IMR-90 (cell line): ENCODE results near the gene ITGAE. TPM values are rescaled to one million over a fixed set of nuclear protein-coding genes. Genes with fewer than 3 reads are reported as not detected.
A peak's percentile ranks its signal among the peaks of the same experiment; 100 is the strongest.
"Not testable (repeated sequence)": the region's sequence is repeated elsewhere in the genome, so short reads cannot be mapped to it uniquely, and the experiment has no call there.

Source experiments
- ATAC-seq: fragments of 200-7000 bp; cut with Tn5 transposase; 2 replicates; pipeline ENCODE4 v1.9.1; 2020; ENCODE audit warnings: low read depth, mild to moderate bottlenecking, moderate library complexity
- BruUV-seq: library from RNA; stranded (reverse); fragments of 400-500 nt; replicated peaks from 2 replicates; lab custom pipeline; 2021; lab: Mats Ljungman, UMichigan
- CTCF ChIA-PET: fragments of 300-600 bp; formaldehyde crosslinking; extraction: SDS; loops from one replicate; lab custom pipeline; 2021; ENCODE audit warnings: antibody characterized with exemption; lab: Yijun Ruan, JAX
- POLR2A ChIA-PET: fragments of 300-600 bp; sonication (Branson Sonifier 250); formaldehyde crosslinking; loops from one replicate; lab custom pipeline; 2022; ENCODE audit warnings: antibody characterized with exemption; ENCODE audit not compliant: unreplicated experiment; lab: Charles Lee
- DNase-seq: peaks from one replicate; pipeline ENCODE4 v3.0.0; 2013
- H2AFZ ChIP-seq: replicated peaks from 2 replicates; pipeline ENCODE3; 2013; ENCODE audit warnings: low read length, mild to moderate bottlenecking; ENCODE audit not compliant: poor library complexity
- H2AK5ac ChIP-seq: 2 replicates; pipeline ENCODE4 v1.6.1; 2013; ENCODE audit warnings: low read depth, low read length, inconsistent platforms
- H2AK9ac ChIP-seq: replicated peaks from 2 replicates; pipeline ENCODE3; 2013; ENCODE audit warnings: mild to moderate bottlenecking, low read depth, low read length, moderate library complexity; ENCODE audit not compliant: poor library complexity
- H2BK120ac ChIP-seq: 2 replicates; pipeline ENCODE4 v1.6.1; 2013; ENCODE audit warnings: low read depth, low read length, inconsistent platforms
- H2BK15ac ChIP-seq: 3 replicates; pipeline ENCODE4 v1.6.1; 2013; ENCODE audit warnings: low read depth, low read length, inconsistent platforms
- H2BK20ac ChIP-seq: 2 replicates; pipeline ENCODE4 v1.6.1; 2013; ENCODE audit warnings: low read depth, mild to moderate bottlenecking, inconsistent platforms, low read length, moderate library complexity
- H2BK5ac ChIP-seq: 2 replicates; pipeline ENCODE4 v1.6.1; 2013; ENCODE audit warnings: mild to moderate bottlenecking, low read depth, low read length, inconsistent platforms; ENCODE audit not compliant: poor library complexity, severe bottlenecking
- H3K14ac ChIP-seq: replicated peaks from 2 replicates; pipeline ENCODE4 v1.6.1; 2013; ENCODE audit warnings: low read depth, low read length, inconsistent platforms
- H3K18ac ChIP-seq: 2 replicates; pipeline ENCODE4 v1.6.1; 2013; ENCODE audit warnings: low read depth, low read length, control low read depth
- H3K23ac ChIP-seq: 2 replicates; pipeline ENCODE4 v1.6.1; 2013; ENCODE audit warnings: low read depth, low read length, inconsistent platforms
- H3K27ac ChIP-seq: 2 replicates; pipeline ENCODE4 v1.5.1; 2013; ENCODE audit warnings: mild to moderate bottlenecking, control low read depth, low read length; ENCODE audit not compliant: insufficient read depth
- H3K27me3 ChIP-seq: 2 replicates; pipeline ENCODE4 v1.6.1; 2013; ENCODE audit warnings: low read length; ENCODE audit not compliant: control insufficient read depth, insufficient read depth
- H3K36me3 ChIP-seq: 2 replicates; pipeline ENCODE4 v1.6.1; 2013; ENCODE audit warnings: low read length, mixed read lengths; ENCODE audit not compliant: control insufficient read depth, insufficient read depth
- H3K4ac ChIP-seq: 2 replicates; pipeline ENCODE4 v1.6.1; 2013; ENCODE audit warnings: low read depth, low read length, inconsistent platforms
- H3K4me1 ChIP-seq: 2 replicates; pipeline ENCODE4 v1.6.1; 2013; ENCODE audit warnings: low read length, mixed read lengths; ENCODE audit not compliant: control insufficient read depth, insufficient read depth
- H3K4me2 ChIP-seq: 2 replicates; pipeline ENCODE4 v1.6.1; 2013; ENCODE audit warnings: low read depth, mild to moderate bottlenecking, control low read depth, low read length, moderate library complexity
- H3K4me3 ChIP-seq: 2 replicates; pipeline ENCODE4 v1.5.1; 2013; ENCODE audit warnings: low read depth, mild to moderate bottlenecking, control low read depth, low read length, moderate library complexity; ENCODE audit not compliant: insufficient read depth
- H3K56ac ChIP-seq: 2 replicates; pipeline ENCODE4 v1.6.1; 2013; ENCODE audit warnings: low read length, inconsistent platforms; ENCODE audit not compliant: insufficient read depth; ENCODE audit errors: extremely low read depth
- H3K79me1 ChIP-seq, 2 experiments: 2 replicates each; pipeline ENCODE4 v1.6.1; 2013; ENCODE audit warnings: low read length in 2 of 2, inconsistent platforms in 1 of 2, low read depth in 1 of 2
- H3K9ac ChIP-seq: 2 replicates; pipeline ENCODE4 v1.6.1; 2013; ENCODE audit warnings: low read depth, low read length, control low read depth
- H3K9me1 ChIP-seq: 2 replicates; pipeline ENCODE4 v1.6.1; 2013; ENCODE audit warnings: low read length, inconsistent platforms; ENCODE audit not compliant: insufficient read depth
- H3K9me3 ChIP-seq: 2 replicates; pipeline ENCODE4 v1.6.1; 2013; ENCODE audit warnings: low read length; ENCODE audit not compliant: control insufficient read depth, insufficient read depth
- H4K20me1 ChIP-seq: 2 replicates; pipeline ENCODE4 v1.6.1; 2013; ENCODE audit warnings: low read length, inconsistent platforms; ENCODE audit not compliant: insufficient read depth
- H4K5ac ChIP-seq: 2 replicates; pipeline ENCODE4 v1.6.1; 2013; ENCODE audit warnings: mild to moderate bottlenecking, low read depth, low read length, control low read depth
- H4K8ac ChIP-seq, 2 experiments: 2 replicates each; pipeline ENCODE4 v1.6.1; 2013; ENCODE audit warnings: low read depth in 2 of 2, low read length in 2 of 2, control low read depth in 1 of 2, inconsistent platforms in 1 of 2
- H4K91ac ChIP-seq: 2 replicates; pipeline ENCODE4 v1.6.1; 2013; ENCODE audit warnings: low read depth, low read length, inconsistent platforms; ENCODE audit not compliant: insufficient read depth
- MAFK ChIP-seq: IDR thresholded peaks from 2 replicates; pipeline ENCODE4 v1.6.1; 2012; ENCODE audit warnings: low read depth, low read length, improper control_type of control experiment
- WGBS, 2 experiments: methylation state at CpG; one replicate each; pipeline versions ENCODE4 v1.1.5 to v1.1.7; 2013; ENCODE audit warnings: missing lambda C conversion rate in 2 of 2; ENCODE audit not compliant: insufficient read length in 1 of 2; ENCODE audit errors: extremely low coverage in 2 of 2; 5-methylcytosine and 5-hydroxymethylcytosine counted together
- dilution Hi-C: fragments of 300-500 bp; cut with HindIII; formaldehyde crosslinking; loops from one replicate; pipeline ENCODE4 v1.14.3; 2018; ENCODE audit warnings: low sequenced_read_pairs; ENCODE audit not compliant: unreplicated experiment
- in situ Hi-C: fragments of 300-500 bp; cut with MboI; formaldehyde crosslinking; loops from 3 replicates; pipeline ENCODE4 v1.14.3; 2019; ENCODE audit warnings: low sequenced_read_pairs, inconsistent platforms, mixed read lengths
- intact Hi-C: fragments of 100-400 bp; cut with micrococcal nuclease; formaldehyde crosslinking; loops from 2 replicates; pipeline ENCODE4 v1.10.0; 2022
- polyA plus RNA-seq, 3 experiments: library from polyadenylated mRNA; depleted of rRNA; stranded (reverse); fragments of >200 nt; gene quantifications; 2 replicates each; pipeline ENCODE4 v1.2.3, GENCODE V29; 2012; ENCODE audit warnings: low replicate concordance in 1 of 3
- total RNA-seq: library from RNA; depleted of rRNA; stranded (reverse); fragments of >200 nt; gene quantifications from 2 replicates; pipeline ENCODE4 v1.2.3, GENCODE V29; 2012

The ITGAE gene
- total and polyA plus RNA-seq, 2 of the 4 experiments (the other 2 are of a cell fraction) = 54.1 to 60.8 TPM

DNA sequence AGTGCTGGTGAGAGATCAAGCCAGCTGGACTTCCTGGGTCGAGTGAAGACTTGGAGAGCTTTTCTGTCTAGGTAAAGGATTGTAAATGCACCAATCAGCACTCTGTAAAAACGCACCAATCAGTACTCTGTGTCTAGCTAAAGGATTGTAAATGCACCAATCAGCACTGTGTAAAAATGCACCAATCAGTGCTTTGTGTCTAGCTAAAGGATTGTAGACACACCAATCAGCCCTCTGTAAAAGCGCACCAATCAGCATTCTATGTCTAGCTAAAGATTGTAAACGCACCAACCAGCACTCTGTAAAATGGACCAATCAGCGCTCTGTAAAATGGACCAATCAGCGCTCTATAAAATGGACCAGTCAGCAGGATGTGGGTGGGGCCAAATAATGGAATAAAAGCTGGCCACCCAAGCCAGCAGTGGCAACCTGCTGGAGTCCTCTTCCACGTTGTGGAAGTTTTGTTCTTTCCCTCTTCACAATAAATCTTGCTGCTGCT is 98.9 kb downstream of the ITGAE start:
- H3K27ac ChIP-seq, H3K4me1 ChIP-seq, H3K18ac ChIP-seq, H2AK9ac ChIP-seq, H4K5ac ChIP-seq, POLR2A ChIA-PET, H4K20me1 ChIP-seq, H3K4me3 ChIP-seq, ATAC-seq, H2BK5ac ChIP-seq, H3K9ac ChIP-seq, H2AK5ac ChIP-seq, H3K79me1 ChIP-seq, H2AFZ ChIP-seq, BruUV-seq, H2BK20ac ChIP-seq, H3K56ac ChIP-seq, H3K14ac ChIP-seq, H3K4ac ChIP-seq, H3K4me2 ChIP-seq, H3K27me3 ChIP-seq, H2BK15ac ChIP-seq, H4K8ac ChIP-seq, H3K9me1 ChIP-seq, H3K36me3 ChIP-seq, H4K91ac ChIP-seq, intact Hi-C loops, in situ Hi-C loops, H2BK120ac ChIP-seq, H3K23ac ChIP-seq, dilution Hi-C loops, DNase-seq, CTCF ChIA-PET: not testable (repeated sequence)
- peak; percentile 14; the same call in 1 of the 2 replicates for TF ChIP-seq MAFK
- peaks cover 16% of the 10 kb centered on the region for H3K9me3 ChIP-seq
- WGBS, 2 experiments = 100% methylated on average over 1 of the region's 7 CpGs; no CpG with 5 or more reads in 1 of the 2 experiments
